CD4-positive, alpha-beta T cell (primary cell): ENCODE results near the gene TNS3. TPM values are rescaled to one million over a fixed set of nuclear protein-coding genes. Genes with fewer than 3 reads are reported as not detected.
"Not testable (repeated sequence)": the region's sequence is repeated elsewhere in the genome, so short reads cannot be mapped to it uniquely, and the experiment has no call there.

Experiments
- ATAC-seq: fragments of 200-7000 bp; cut with Tn5 transposase; one replicate; pipeline ENCODE4 v1.10.0; 2022; ENCODE audit warnings: mild to moderate bottlenecking; ENCODE audit not compliant: poor library complexity
- CTCF ChIA-PET: fragments of 350-600 bp; sonication (Branson Sonifier 250); formaldehyde crosslinking; loops from one replicate; lab custom pipeline; 2021; ENCODE audit warnings: antibody characterized with exemption, inconsistent platforms; lab: Charles Lee
- POLR2A ChIA-PET: fragments of 350-600 bp; sonication (Branson Sonifier 250); formaldehyde crosslinking; loops from one replicate; lab custom pipeline; 2021; ENCODE audit warnings: antibody characterized with exemption, inconsistent platforms; lab: Charles Lee
- DNase-seq, 14 experiments: peaks; one replicate each; pipeline ENCODE4 v3.0.0-alpha.2; 2013 to 2020; ENCODE audit warnings: mixed read lengths in 2 of 14
- H3K27ac ChIP-seq, 2 donors: one replicate each; pipeline versions ENCODE4 v1.5.1 to v1.7.0; 2013; ENCODE audit warnings: low read length in 2 of 2, low read depth in 1 of 2, mild to moderate bottlenecking in 1 of 2
- H3K27me3 ChIP-seq, 2 experiments: 1 replicate in 1 of 2; 2 replicates in 1 of 2; pipeline versions ENCODE4 v1.6.1 to v1.7.0; 2013; ENCODE audit warnings: low read length in 2 of 2, control low read depth in 1 of 2, mild to moderate bottlenecking in 1 of 2, moderate library complexity in 1 of 2; ENCODE audit not compliant: insufficient read depth in 2 of 2, control insufficient read depth in 1 of 2
- H3K36me3 ChIP-seq: one replicate; pipeline ENCODE4 v1.6.1; 2013; ENCODE audit warnings: low read length, control low read depth; ENCODE audit not compliant: insufficient read depth
- H3K4me1 ChIP-seq: one replicate; pipeline ENCODE4 v1.6.1; 2013; ENCODE audit warnings: low read length, control low read depth; ENCODE audit not compliant: insufficient read depth
- H3K4me3 ChIP-seq: one replicate; pipeline ENCODE4 v1.5.1; 2013; ENCODE audit warnings: mild to moderate bottlenecking, low read length, moderate library complexity
- H3K9me3 ChIP-seq, 2 experiments: 1 replicate in 1 of 2; 2 replicates in 1 of 2; pipeline versions ENCODE4 v1.6.1 to v1.7.0; 2013; ENCODE audit warnings: low read length in 2 of 2, mild to moderate bottlenecking in 2 of 2, control low read depth in 1 of 2, moderate library complexity in 1 of 2; ENCODE audit not compliant: control insufficient read depth in 1 of 2, insufficient read depth in 1 of 2
- H3K27ac Mint-ChIP-seq: one replicate; pipeline ENCODE4 v1.8.0; 2020; ENCODE audit warnings: mixed read lengths
- H3K27me3 Mint-ChIP-seq: one replicate; pipeline ENCODE4 v1.8.0; 2021; ENCODE audit warnings: mixed read lengths
- H3K36me3 Mint-ChIP-seq: one replicate; pipeline ENCODE4 v1.8.0; 2021; ENCODE audit warnings: low read depth, mixed read lengths
- H3K4me1 Mint-ChIP-seq: one replicate; pipeline ENCODE4 v1.8.0; 2021; ENCODE audit warnings: low read depth, mixed read lengths
- H3K4me3 Mint-ChIP-seq: one replicate; pipeline ENCODE4 v1.8.0; 2020; ENCODE audit warnings: mild to moderate bottlenecking, mixed read lengths
- H3K9me3 Mint-ChIP-seq: one replicate; pipeline ENCODE4 v1.8.0; 2020; ENCODE audit warnings: mixed read lengths
- CTCF ChIP-seq: fragments of 200-600 bp; IDR thresholded peaks from one replicate; pipeline ENCODE4 v1.8.0; 2022; ENCODE audit warnings: antibody characterized with exemption, mild to moderate bottlenecking
- intact Hi-C, 2 experiments: fragments of 100-400 bp; cut with DNase I in 1 of 2; cut with micrococcal nuclease in 1 of 2; formaldehyde crosslinking; loops; one replicate each; pipeline versions ENCODE4 v1.15.1 to v1.9.0; 2023 to 2025; cut with DNase I, micrococcal nuclease
- total RNA-seq, 174 experiments: library from RNA in 2 of 174; stranded (reverse) in 2 of 174; gene quantifications; one replicate each; pipeline ENCODE4 v1.2.3 and lab custom pipeline; 2021 to 2026

Gene TNS3
- total RNA-seq, 2 experiments from 2014 or later, result 0.16 to 0.47 TPM

DNA sequence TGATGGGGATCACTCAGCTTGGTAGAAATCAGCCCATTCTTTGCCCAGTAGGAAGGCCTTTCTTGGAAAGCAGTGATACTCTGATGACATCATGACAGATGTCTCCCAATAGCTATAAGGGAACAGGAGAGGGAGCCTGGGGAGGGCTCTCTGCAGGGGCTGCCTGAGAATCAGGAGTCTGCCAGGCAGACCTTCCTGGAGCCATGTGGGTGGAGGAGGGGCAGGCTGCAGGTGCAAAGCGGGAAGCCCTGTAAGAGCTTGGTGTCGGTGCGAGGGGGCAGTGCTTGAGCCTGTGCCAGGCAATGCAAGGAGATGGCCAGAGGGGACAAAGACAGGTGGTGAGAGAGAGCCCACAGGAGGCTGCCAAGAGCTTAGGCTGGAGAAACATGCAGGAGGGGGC lies 5.0 kb upstream of the TNS3 start:
- Histone ChIP-seq H3K9me3 (peaks cover 0 to 26% of the 10 kb centered on the region in 2 experiments), H3K27ac (no peak overlapping the region), H3K36me3 (no peaks in the 10 kb centered on the region), H3K27me3 (peaks cover 0 to 3% of the 10 kb centered on the region in 2 experiments), H3K4me1 (no peaks in the 10 kb centered on the region), H3K4me3 (no peak overlapping the region)
- ATAC-seq (no peak), DNase-seq (no peak)
- ChIA-PET POLR2A (no interaction called here), CTCF (no interaction called here)
- Mint-ChIP-seq H3K27me3 (peaks cover 22% of the 10 kb centered on the region), H3K9me3 (peaks cover 2% of the 10 kb centered on the region), H3K36me3 (no peaks in the 10 kb centered on the region), H3K4me3 (no peak overlapping the region), H3K4me1 (no peaks in the 10 kb centered on the region), H3K27ac (no peak overlapping the region)
- intact Hi-C loops, result no loop called here
- TF ChIP-seq CTCF, result no peak

GRCh38 chr7:47586161-47586670 lies 4.3 kb upstream of the TNS3 start:
- CTCF ChIA-PET, H3K4me1 ChIP-seq, ATAC-seq, H3K4me3 ChIP-seq, H3K4me1 Mint-ChIP-seq, H3K9me3 Mint-ChIP-seq, H3K27me3 ChIP-seq, intact Hi-C loops, DNase-seq, H3K27ac ChIP-seq, POLR2A ChIA-PET, H3K27ac Mint-ChIP-seq, H3K36me3 ChIP-seq, H3K36me3 Mint-ChIP-seq, H3K4me3 Mint-ChIP-seq: not testable (repeated sequence)
- H3K27me3 Mint-ChIP-seq, result peaks cover 22% of the 10 kb centered on the region
- H3K9me3 ChIP-seq, result peaks cover 0 to 26% of the 10 kb centered on the region in 2 experiments

DNA sequence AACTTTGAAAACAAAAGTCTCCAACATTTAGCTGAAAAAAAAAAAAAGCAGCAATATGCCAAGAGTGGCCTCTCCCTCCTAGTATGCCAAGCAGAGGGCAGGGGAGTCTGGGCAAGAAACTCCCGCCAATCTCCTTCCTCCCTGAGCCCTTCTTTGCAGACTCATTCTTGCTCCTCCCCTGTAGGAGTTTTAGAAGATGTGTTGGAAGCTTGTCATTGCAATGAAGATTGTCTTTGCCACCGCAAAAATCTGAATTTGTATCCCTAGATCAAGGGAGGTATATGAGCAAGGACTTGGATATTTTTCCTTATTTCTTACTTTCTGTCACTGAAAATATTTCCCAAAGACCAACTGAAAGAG lies 2.6 kb upstream of the TNS3 start:
- no peak overlapping the region for H3K27ac ChIP-seq
- ATAC-seq (no peak), DNase-seq (no peak)
- Mint-ChIP-seq H3K36me3 (no peaks in the 10 kb centered on the region), H3K27me3 (peaks cover 38% of the 10 kb centered on the region), H3K9me3 (peaks cover 2% of the 10 kb centered on the region), H3K27ac (no peak overlapping the region), H3K4me1 (no peaks in the 10 kb centered on the region), H3K4me3 (no peak overlapping the region)
- POLR2A ChIA-PET, result no interaction called here
- TF ChIP-seq CTCF, result no peak
- peaks cover 3 to 10% of the 10 kb centered on the region in 2 experiments for H3K27me3 ChIP-seq
- CTCF ChIA-PET, result no interaction called here
- peaks cover 0 to 26% of the 10 kb centered on the region in 2 experiments for H3K9me3 ChIP-seq
- no peak overlapping the region for H3K4me3 ChIP-seq
- intact Hi-C loops, result no loop called here
- H3K4me1 ChIP-seq, result no peaks in the 10 kb centered on the region
- no peaks in the 10 kb centered on the region for H3K36me3 ChIP-seq
